Transverse colon (tissue), 4 donors: ENCODE measurements around the gene SH3RF3. TPM values are rescaled to one million over a fixed set of nuclear protein-coding genes. Genes with fewer than 3 reads are reported as not detected.

Experiments used
- DNase-seq: peaks from one replicate; pipeline ENCODE4 v3.0.0-alpha.2; 2019
- H3K27ac ChIP-seq, 4 donors: fragments of 200-600 bp; sonication (generic); 2 replicates each; pipeline ENCODE4 v1.5.1; 2016 to 2018; ENCODE audit warnings: inconsistent platforms in 4 of 4
- H3K27me3 ChIP-seq: fragments of 200-600 bp; sonication (generic); 2 replicates; pipeline ENCODE4 v1.5.1; 2017; ENCODE audit warnings: inconsistent platforms
- H3K36me3 ChIP-seq, 4 donors: fragments of 200-600 bp; sonication (generic); 2 replicates each; pipeline ENCODE4 v1.5.1; 2017 to 2019; ENCODE audit warnings: inconsistent platforms in 4 of 4
- H3K4me1 ChIP-seq, 4 donors: fragments of 200-600 bp; sonication (generic); 2 replicates each; pipeline ENCODE4 v1.5.1; 2017 to 2020; ENCODE audit warnings: inconsistent platforms in 4 of 4
- H3K4me3 ChIP-seq, 4 donors: fragments of 200-600 bp; sonication (generic); 1 replicate in 1 of 4; 2 replicates in 3 of 4; pipeline versions ENCODE4 v1.5.1 to v1.6.1; 2017 to 2019; ENCODE audit warnings: inconsistent platforms in 4 of 4
- H3K9me3 ChIP-seq, 2 donors: fragments of 200-600 bp; sonication (generic); 2 replicates each; pipeline ENCODE4 v1.5.1; 2017 to 2019; ENCODE audit warnings: inconsistent platforms in 2 of 2
- EP300 ChIP-seq: sonication (generic); formaldehyde crosslinking; IDR thresholded peaks from one replicate; pipeline ENCODE4 v1.6.1; 2017; ENCODE audit warnings: antibody characterized with exemption, low read depth
- POLR2A ChIP-seq: fragments of 450-650 bp; IDR thresholded peaks from one replicate; pipeline ENCODE4 v1.6.1; 2016; ENCODE audit warnings: antibody characterized with exemption, mild to moderate bottlenecking, moderate library complexity
- POLR2AphosphoS5 ChIP-seq, 3 donors: sonication (generic); formaldehyde crosslinking; IDR thresholded peaks; one replicate each; pipeline ENCODE4 v1.6.1; 2016; ENCODE audit warnings: antibody characterized with exemption in 3 of 3
- WGBS, 2 donors: methylation state at CpG; one replicate each; pipeline ENCODE4 v1.1.5; 2018; ENCODE audit warnings: low coverage in 1 of 2; 5-methylcytosine and 5-hydroxymethylcytosine counted together
- in situ Hi-C, 4 donors: fragments of 200-750 bp; cut with MboI; loops; one replicate each; pipeline versions ENCODE4 v1.15.0 to v1.15.1; 2017; ENCODE audit warnings: low sequenced_read_pairs in 3 of 4, low pct_ligation_motif_present in 1 of 4, low pct_unique_long_range_greater_than_20kb in 1 of 4
- intact Hi-C: fragments of 100-400 bp; cut with DNase I; formaldehyde crosslinking; loops from one replicate; pipeline ENCODE4 v1.15.1; 2023; ENCODE audit warnings: low total_unique reads
- total RNA-seq, 4 donors: library from RNA; depleted of rRNA; stranded (reverse); fragments of >200 nt; gene quantifications; one replicate each; pipeline ENCODE4 v1.1.0, GENCODE V29; 2016
- TF ChIP-seq, protein P1 (sequence below), 5 experiments: fragments of 200-600 bp in 3 of 5; fragments of 450-650 bp in 2 of 5; sonication (generic) in 3 of 5; IDR thresholded peaks; 1 replicate in 2 of 5; 2 replicates in 3 of 5; pipeline ENCODE4 v1.5.1; 2016 to 2017; ENCODE audit warnings: antibody characterized with exemption in 5 of 5, inconsistent platforms in 3 of 5, mild to moderate bottlenecking in 2 of 5, moderate library complexity in 1 of 5

SH3RF3 gene
- total RNA-seq, 4 donors from 2014 or later = 1.9 to 8.8 (median 2.9) TPM

DNA sequence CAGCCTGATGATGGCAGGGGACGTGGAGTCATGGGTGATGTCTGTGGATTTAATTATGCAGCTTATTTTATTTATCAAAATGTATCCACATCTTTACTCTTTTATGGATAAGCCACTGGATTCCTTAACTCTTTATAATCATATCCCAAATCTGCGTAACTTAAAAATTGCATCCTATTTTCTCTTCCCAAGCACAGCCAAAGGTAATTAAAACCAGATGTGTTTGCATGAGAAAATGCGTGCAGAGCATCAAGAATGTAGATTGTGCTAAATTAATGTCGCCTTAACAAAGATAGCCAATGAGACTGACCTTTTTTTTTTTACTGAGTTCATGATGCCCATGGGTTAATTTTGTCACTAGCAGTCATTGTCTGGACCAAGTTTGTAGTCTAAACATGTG lies 10.0 kb downstream of the SH3RF3 start:
- Histone ChIP-seq H3K4me1 (no peaks in the 10 kb centered on the region), H3K27me3 (no peaks in the 10 kb centered on the region), H3K9me3 (no peaks in the 10 kb centered on the region), H3K27ac (no peak overlapping the region), H3K4me3 (no peak overlapping the region), H3K36me3 (no peaks in the 10 kb centered on the region)
- no peak for TF ChIP-seq POLR2A
- TF ChIP-seq, protein P1, sequence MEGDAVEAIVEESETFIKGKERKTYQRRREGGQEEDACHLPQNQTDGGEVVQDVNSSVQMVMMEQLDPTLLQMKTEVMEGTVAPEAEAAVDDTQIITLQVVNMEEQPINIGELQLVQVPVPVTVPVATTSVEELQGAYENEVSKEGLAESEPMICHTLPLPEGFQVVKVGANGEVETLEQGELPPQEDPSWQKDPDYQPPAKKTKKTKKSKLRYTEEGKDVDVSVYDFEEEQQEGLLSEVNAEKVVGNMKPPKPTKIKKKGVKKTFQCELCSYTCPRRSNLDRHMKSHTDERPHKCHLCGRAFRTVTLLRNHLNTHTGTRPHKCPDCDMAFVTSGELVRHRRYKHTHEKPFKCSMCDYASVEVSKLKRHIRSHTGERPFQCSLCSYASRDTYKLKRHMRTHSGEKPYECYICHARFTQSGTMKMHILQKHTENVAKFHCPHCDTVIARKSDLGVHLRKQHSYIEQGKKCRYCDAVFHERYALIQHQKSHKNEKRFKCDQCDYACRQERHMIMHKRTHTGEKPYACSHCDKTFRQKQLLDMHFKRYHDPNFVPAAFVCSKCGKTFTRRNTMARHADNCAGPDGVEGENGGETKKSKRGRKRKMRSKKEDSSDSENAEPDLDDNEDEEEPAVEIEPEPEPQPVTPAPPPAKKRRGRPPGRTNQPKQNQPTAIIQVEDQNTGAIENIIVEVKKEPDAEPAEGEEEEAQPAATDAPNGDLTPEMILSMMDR (IDR thresholded peaks at IDR 0.05) = no peak
- no peak for TF ChIP-seq EP300
- no peak for TF ChIP-seq POLR2AphosphoS5 (IDR thresholded peaks at IDR 0.05)
- 74 to 89% methylated on average over 4 of the region's 4 CpGs for WGBS, 2 donors
- DNase-seq = no peak
- intact Hi-C loops = no loop called here
- in situ Hi-C loops = no loop called here

DNA sequence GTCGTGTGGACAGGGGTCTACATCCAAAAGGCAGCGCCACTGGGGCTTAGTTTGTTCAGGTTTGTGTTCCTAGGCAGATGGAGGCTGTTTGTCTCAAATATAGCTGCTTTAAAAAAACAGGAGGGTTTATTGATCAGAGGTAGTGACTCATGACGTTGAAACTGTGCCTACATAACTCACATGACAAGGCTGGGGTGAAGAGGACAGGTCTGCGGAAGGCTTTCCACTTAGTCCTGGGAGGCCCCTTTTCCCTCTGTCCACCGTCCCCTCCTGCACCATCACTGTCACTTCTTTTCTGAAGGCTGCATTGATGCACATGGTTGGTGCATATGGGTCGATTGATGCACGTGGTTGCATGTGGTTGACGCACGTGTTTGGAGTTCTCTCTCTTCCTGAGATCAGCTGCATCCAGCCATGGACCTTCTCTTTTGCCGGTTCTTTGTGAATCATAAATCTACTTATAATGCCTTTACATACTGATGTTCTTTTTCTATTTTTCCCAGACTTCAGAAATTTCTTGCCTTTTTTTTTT lies 10.9 kb downstream of the SH3RF3 start:
- Histone ChIP-seq H3K36me3 (no peaks in the 10 kb centered on the region), H3K27ac (no peak overlapping the region), H3K9me3 (no peaks in the 10 kb centered on the region), H3K4me3 (no peak overlapping the region), H3K4me1 (no peaks in the 10 kb centered on the region), H3K27me3 (no peaks in the 10 kb centered on the region)
- TF ChIP-seq EP300 = no peak
- no peak for TF ChIP-seq POLR2A
- TF ChIP-seq, protein P1 (IDR thresholded peaks at IDR 0.05) = no peak
- TF ChIP-seq POLR2AphosphoS5 (IDR thresholded peaks at IDR 0.05) = no peak
- no peak for DNase-seq
- in situ Hi-C loops (no loop called here), intact Hi-C loops (no loop called here)
- 89 to 90% methylated on average over 8 to 10 of the region's 10 CpGs for WGBS, 2 donors

DNA sequence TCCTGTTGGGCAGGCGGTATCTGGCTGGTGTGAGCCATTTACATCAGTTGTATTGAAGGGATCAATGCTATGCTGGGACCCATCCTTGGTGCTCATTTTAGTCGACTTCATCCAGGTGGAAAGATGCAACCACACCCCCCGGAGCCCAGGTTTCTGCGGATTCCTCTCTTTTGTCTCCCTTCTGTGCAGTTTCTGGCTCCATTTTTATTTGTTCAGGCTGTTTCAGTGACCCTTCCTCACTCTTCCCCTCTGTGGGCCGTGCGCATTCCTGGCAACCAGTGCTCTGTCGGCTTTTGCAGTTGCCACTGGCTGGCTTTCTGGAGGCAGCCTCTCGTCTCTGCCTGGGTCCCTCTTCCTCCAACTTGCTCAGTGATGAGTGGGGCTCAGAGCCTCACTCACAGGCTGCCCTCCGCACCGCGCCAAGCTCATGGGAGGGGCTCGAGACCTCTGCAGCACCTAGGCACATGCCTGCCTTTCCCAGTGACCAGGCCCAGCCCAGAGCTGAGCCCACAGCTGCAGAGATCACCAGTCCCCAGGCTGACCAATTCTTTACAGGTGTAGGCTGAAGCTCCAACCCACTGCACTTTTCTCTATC lies 12.1 kb downstream of the SH3RF3 start:
- DNase-seq = no peak
- no peaks in the 10 kb centered on the region for H3K36me3 ChIP-seq
- in situ Hi-C loops = no loop called here

DNA sequence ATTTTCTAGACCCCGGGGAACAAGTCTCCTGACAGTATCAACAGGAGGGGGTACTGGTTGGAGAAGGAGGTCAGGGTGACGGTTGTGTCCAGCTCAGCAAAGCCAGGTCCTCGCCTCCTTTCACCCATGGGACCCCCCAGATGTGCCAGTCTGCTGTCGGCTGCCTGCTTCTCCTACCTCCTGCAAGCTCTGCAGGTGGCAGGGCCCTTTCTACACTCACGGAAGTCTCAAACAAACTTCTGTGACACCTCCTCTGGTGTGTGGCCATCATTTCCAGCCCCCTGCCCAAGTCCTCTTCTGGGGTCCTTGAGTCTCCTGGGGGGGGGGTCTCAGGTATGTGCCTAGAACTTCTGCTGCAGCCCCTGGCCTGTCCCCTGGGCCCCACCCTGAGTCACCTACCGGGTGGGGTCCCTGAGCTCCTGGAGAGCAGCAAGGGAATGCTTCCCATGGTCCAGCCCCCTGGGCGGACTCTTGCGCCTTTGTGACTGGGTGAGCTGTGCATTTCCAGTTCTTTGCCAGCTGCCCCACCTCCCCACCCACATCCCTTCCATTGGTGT lies 12.8 kb downstream of the SH3RF3 start:
- Histone ChIP-seq H3K4me3 (no peak overlapping the region), H3K4me1 (no peaks in the 10 kb centered on the region), H3K36me3 (no peaks in the 10 kb centered on the region), H3K9me3 (no peaks in the 10 kb centered on the region), H3K27me3 (no peaks in the 10 kb centered on the region), H3K27ac (no peak overlapping the region)
- in situ Hi-C loops = no loop called here
- no peak for DNase-seq
- TF ChIP-seq POLR2A = no peak
- no peak for TF ChIP-seq POLR2AphosphoS5 (IDR thresholded peaks at IDR 0.05)
- TF ChIP-seq EP300 = no peak
- TF ChIP-seq, protein P1 (IDR thresholded peaks at IDR 0.05) = no peak
- intact Hi-C loops = no loop called here
- WGBS, 2 donors = 93% methylated on average over 3 to 8 of the region's 8 CpGs

More for the DNA sequence above, 12.1 kb downstream of the SH3RF3 start:
- intact Hi-C loops = no loop called here
- H3K4me3 ChIP-seq = no peak overlapping the region
- no peaks in the 10 kb centered on the region for H3K27me3 ChIP-seq
- H3K9me3 ChIP-seq = no peaks in the 10 kb centered on the region
- TF ChIP-seq POLR2A = no peak
- no peaks in the 10 kb centered on the region for H3K4me1 ChIP-seq
- WGBS, 2 donors = 88% methylated on average over 12 of the region's 12 CpGs; no CpG with 5 or more reads in 1 of the 2 donors
- no peak overlapping the region for H3K27ac ChIP-seq
